Measurements from ENCODE around the gene FILIP1L.

Gene FILIP1L

DNA sequence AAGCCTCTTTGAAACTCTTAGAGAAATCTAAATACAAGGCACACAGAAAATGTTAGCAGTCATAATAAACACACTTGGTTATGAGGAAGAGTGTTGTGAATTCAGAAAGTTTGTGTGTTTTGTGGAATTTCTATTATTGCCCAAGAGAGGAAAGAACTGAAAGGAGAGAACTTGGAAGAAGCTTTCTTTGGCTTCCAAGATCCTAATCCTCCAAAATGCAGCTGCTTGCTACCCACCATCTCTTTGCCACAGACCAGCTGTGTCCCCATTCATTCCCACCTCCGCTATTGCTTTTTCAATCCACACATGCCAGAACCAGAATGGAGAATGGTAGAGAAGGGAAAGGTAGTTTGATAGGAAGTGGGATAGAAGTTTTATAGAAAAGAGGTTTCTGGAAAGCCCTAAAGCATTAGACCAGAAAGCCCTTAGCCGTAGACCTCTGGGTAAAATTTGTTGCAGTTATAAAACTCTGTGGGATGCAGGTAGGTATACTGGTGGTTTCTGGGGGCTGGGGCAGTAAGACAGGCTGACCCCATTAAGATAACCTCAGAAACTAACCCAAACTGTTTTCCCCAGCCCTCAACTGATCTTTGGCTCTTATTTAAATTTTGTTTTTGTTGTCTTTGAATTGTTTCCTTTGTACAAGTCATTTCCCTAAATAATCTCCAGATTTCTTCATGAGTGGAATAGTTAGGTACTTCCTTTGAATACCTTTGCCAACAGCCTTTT is 108.5 kb downstream of the FILIP1L start:
- DNase-seq (ENCODE audit: low read depth in 2 of 2), result peak; percentile 33 to 53
- H3K4me3 ChIP-seq (replicated peaks in 1 of 2; ENCODE audit: low read depth in 2 of 2, low read length in 2 of 2), result no peak overlapping the region
- TF ChIP-seq, protein P1, sequence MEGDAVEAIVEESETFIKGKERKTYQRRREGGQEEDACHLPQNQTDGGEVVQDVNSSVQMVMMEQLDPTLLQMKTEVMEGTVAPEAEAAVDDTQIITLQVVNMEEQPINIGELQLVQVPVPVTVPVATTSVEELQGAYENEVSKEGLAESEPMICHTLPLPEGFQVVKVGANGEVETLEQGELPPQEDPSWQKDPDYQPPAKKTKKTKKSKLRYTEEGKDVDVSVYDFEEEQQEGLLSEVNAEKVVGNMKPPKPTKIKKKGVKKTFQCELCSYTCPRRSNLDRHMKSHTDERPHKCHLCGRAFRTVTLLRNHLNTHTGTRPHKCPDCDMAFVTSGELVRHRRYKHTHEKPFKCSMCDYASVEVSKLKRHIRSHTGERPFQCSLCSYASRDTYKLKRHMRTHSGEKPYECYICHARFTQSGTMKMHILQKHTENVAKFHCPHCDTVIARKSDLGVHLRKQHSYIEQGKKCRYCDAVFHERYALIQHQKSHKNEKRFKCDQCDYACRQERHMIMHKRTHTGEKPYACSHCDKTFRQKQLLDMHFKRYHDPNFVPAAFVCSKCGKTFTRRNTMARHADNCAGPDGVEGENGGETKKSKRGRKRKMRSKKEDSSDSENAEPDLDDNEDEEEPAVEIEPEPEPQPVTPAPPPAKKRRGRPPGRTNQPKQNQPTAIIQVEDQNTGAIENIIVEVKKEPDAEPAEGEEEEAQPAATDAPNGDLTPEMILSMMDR (IDR thresholded peaks at IDR 0.05; ENCODE audit: low read depth, low read length), result no peak

DNA sequence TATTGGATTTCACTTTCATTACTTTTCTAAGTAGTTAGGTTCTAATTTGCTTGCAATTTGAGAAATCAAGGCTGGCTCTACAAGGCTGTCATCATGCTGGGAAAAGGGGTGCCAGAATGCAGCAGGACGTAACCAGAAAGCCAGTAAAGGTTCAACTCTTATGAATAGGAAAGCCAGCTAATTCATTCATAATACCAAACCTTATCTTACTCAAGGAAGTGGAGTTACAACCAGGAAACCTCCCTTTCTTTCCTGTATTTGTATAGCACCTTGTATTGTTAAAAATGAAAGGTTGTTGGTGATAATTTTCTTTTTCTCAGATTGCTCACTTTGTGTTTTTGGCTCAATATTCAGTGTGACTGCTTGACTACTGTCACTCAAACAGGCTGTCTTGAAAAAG is 109.4 kb downstream of the FILIP1L start:
- TF ChIP-seq, protein P1 (IDR thresholded peaks at IDR 0.05; ENCODE audit: low read depth, low read length), result no peak

DNA sequence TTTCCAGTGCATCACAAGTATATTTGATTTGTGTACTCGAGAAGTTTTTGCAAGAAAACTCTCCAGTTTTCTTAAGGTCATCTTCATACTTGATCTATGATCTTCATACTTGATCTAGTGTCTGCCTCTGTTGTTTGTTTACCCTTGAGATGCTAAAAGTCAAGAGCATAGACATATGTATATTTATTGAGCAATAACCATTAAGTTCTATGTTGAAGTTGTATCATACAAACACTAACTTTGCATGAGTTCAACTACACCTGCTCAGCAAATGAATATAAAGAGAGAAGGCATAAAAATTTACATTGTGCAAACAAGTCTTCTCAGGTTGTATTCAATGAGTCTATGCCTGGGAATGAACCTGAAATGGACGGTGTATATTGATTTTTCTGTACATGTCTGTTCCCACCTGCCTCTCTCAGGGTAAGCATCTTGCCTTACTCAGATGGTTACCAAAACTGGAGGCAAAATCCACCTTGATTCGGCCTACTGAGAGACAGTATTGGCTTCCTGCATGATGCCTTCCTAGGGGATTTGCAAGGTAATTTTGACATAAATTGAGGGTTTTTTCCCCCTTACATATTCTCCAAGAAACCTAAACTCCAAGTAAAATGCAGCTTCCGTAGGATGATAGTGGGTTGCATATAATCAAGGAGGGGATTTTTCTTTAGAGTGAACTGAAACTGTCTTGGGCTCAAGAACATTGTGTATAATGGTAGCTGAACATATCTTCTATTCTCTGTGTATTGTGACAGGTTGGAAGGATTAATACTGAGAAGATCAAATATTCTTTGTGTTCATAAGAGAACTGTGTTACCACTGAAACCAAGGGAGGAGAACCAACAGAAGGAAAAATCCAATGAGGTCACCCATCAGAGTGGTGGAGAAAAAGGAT is 110.4 kb downstream of the FILIP1L start:
- no peak overlapping the region for H3K4me3 ChIP-seq (replicated peaks in 1 of 2; ENCODE audit: low read depth in 2 of 2, low read length in 2 of 2)
- no peak for DNase-seq (ENCODE audit: low read depth in 2 of 2)
- TF ChIP-seq, protein P1 (IDR thresholded peaks at IDR 0.05; ENCODE audit: low read depth, low read length), result no peak

More for the DNA sequence above, 109.4 kb downstream of the FILIP1L start:
- no peak overlapping the region for H3K4me3 ChIP-seq (replicated peaks in 1 of 2; ENCODE audit: low read depth in 2 of 2, low read length in 2 of 2)
- DNase-seq (ENCODE audit: low read depth in 2 of 2), result peak in 1 of 2 donors; percentile 46

DNA sequence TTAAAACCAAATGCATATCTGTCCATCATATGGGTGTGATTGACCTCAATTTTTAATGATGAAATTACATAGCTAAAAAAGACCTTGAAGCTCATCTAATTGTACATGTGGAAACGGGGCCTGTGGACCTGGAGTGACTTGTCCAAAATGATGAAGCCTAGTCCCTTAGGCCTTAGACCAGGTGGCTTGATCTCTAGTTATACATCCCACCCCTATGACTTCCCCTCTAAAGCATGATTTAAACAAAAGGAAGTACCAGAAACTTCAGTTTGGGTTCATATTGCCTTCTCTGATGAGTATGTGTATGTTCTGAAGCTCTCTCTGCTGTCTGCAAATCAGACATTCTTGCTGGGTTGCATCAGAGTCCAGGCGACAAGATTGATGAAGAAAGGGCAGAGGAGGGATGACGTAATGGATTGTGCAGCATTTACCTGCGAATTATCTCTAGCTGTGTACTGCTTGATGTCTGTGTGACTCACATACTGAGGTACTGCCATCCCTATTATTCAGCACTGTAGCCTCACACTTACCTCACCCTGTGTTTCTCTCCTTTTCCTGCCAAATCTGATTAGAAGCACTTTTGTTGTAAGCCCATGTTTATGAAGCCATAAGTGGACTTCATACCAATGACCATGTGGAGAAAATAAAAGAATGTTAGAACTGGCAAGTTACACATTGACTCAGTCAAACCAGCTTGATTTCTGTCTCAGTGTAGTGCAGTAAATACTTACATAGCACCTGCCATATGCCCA is 111.5 kb downstream of the FILIP1L start:
- H3K4me3 ChIP-seq (replicated peaks in 1 of 2; ENCODE audit: low read depth in 2 of 2, low read length in 2 of 2), result no peak overlapping the region
- peak; percentile 75 to 94 for DNase-seq (ENCODE audit: low read depth in 2 of 2)
- TF ChIP-seq, protein P1 (IDR thresholded peaks at IDR 0.05; ENCODE audit: low read depth, low read length), result no peak

DNA sequence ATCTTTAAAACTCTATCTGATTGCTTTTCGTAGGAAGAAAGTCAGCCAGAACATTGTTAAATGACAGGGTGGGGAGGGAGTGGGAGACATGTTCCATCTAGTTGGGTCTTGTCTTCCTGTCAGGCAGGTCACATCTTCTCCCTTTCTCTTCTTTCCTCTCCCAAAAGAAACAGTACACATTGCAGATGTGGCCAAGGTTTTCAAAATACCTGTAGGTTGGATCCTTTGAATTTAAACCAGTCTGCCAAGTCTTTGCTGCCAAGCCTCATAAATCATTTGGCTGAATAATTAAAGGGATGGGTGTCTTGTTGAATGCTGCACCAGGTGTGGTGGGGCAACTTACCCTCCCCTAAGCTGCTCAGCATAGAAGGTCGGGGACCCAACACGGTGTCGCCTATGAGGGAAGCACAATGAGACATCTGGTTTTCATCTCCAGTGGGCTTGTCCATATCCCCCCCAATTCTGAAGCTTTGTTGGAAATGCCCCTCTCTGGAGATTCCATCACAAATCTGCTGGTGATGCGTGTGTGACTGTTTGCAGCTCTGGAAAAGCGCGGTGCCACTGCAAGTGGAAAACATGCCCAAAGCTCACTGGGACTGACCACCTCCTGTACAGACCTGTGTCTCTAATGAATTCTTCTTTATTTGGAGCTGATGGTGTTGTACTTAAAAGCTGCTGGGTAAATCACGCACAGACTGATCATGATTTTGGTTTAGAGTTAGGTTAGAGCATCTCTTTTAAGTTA is 112.6 kb downstream of the FILIP1L start:
- H3K4me3 ChIP-seq (replicated peaks in 1 of 2; ENCODE audit: low read depth in 2 of 2, low read length in 2 of 2), result no peak overlapping the region
- TF ChIP-seq, protein P1 (IDR thresholded peaks at IDR 0.05; ENCODE audit: low read depth, low read length), result no peak
- no peak for DNase-seq (ENCODE audit: low read depth in 2 of 2)

DNA sequence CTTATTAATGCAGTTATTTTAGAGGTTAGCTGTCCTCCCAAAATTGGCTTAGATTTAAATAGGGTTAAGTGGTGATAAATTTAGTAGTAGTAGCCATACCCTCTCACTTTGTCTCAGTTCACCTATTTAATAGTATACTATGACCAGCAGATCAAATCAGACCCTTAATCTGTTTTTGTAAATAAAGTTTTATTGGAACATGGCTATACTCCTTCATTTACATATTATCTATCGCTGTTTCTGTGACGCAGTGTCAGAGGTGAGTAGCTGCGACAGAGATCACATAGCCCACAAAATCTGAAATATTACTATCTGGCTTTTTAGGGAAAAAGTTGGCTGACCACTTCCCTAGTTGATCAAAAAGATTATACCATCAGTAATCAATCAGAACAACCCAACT is 113.2 kb downstream of the FILIP1L start:
- H3K4me3 ChIP-seq (replicated peaks in 1 of 2; ENCODE audit: low read depth in 2 of 2, low read length in 2 of 2), result no peak overlapping the region
- DNase-seq (ENCODE audit: low read depth in 2 of 2), result no peak
- TF ChIP-seq, protein P1 (IDR thresholded peaks at IDR 0.05; ENCODE audit: low read depth, low read length), result no peak
